ENCODE data around the gene PPP1R16B.
"Not testable (repeated sequence)": the region's sequence is repeated elsewhere in the genome, so short reads cannot be mapped to it uniquely, and the experiment has no call there.

Gene PPP1R16B

DNA sequence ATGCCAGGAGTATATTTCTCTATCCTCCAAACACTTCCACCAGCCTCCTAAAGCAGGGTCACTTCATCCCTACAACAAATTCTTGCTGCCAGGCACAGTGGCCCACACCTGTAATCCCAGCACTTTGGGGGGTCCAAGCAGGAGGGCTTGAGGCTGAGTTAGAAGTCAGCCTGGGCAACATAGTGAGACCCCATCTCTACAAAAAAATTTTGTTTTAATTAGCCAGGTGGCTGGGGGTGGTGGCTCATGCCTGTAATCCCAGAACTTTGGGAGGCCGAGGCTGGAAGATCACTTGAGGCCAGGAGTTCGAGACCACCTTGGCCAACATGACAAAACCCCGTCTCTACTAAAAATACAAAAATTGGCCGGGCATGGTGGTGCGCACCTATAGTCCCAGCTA lies 11.4 kb upstream of the PPP1R16B start:
- not testable (repeated sequence) for DNase-seq

DNA sequence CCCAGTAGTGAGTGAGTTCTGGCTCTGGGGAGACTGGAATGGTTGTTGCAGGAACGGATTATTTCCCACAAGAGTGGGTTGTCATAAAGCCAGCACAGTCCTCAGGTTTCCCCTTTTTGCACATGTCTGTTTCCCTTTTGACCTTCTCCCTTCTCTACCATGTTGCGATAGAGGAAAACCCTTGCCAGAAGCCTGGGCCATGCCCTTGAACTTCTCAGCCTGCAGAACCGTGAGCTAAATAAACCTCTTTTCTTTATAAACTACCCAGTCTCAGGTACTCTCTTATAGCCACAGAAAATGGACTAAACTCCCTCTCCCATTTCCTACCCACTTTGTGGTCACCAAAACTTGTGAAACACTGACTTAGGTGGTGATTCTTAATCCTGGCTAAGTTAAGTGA lies 7.2 kb upstream of the PPP1R16B start:
- no peak for DNase-seq

DNA sequence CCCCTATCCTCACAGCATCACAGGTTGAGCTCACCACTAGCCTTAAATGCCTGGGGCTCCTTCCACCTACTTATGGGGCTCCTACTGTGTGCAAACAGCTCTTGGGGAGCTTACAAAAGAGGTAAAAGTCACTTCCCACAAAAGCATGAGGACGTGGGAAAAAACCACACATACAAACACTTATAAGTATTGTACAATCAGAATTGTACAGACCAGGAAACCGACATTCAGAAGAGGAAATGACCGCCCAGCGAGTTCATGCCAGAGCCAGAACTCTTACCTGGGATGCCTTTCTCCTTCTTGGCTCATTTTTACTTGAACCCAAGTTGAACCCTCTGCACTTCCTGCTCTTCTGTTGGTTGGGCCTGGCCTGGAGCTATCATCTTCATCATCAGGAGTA lies 6.3 kb upstream of the PPP1R16B start:
- no peak for DNase-seq

GRCh38 chr20:38800882-38801281 lies 4.6 kb upstream of the PPP1R16B start:
- no peak for DNase-seq

- DNase-seq: no peak
Observed at GRCh38 chr20:38804221-38804620, 1.3 kb upstream of the PPP1R16B start.

- DNase-seq: no peak
Observed at GRCh38 chr20:38804682-38805501, 605 bp upstream of the PPP1R16B start.

GRCh38 chr20:38805958-38806854 lies 709 bp downstream of the PPP1R16B start:
- no peak for DNase-seq

- no peak for DNase-seq
Observed at GRCh38 chr20:38806855-38807655, 1.6 kb downstream of the PPP1R16B start.

DNA sequence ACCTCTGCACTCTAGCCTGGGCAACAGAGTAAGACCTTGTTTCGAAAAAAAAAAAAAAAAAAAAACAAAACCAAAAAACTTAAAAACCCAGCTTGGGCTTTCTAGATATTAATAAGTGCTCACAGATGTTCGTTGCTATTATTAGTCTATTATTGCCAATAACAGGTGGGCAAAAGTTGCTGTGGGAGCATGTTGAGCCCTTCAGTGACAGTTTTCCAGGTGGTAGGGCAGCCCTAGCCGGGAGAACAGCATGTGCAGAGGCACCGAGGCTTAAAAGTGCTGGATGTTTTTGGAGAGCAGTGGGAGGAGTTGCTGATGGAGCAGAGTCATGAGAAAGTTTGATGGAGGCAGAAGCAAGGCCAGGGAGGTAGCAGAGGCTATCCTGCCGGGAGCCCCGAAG lies 4.4 kb downstream of the PPP1R16B start:
- no peak for DNase-seq

GRCh38 chr20:38810926-38811630 lies 5.6 kb downstream of the PPP1R16B start:
- DNase-seq: no peak

GRCh38 chr20:38811769-38812168 lies 6.3 kb downstream of the PPP1R16B start:
- no peak for DNase-seq

DNA sequence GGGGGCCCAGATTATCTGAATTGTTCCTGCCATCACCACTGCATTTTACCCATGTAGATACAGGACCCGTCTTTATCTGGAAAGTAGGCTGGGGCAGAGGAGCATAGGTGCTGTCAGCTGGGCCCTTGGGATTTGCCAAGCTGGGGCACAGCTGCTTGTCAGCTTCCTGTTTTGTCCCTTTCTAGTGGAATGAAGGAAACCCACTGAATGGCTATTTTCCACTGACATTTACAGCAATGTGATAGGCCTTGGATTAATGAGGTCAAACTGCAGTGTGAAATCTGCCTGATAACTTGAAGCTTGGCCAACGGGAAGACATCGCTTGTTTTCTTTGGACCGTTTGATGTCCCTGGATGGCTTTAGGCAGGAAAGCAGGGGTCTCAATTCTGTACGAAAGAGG lies 6.7 kb downstream of the PPP1R16B start:
- no peak for DNase-seq

- no peak for DNase-seq
Observed at GRCh38 chr20:38812709-38813573, 7.4 kb downstream of the PPP1R16B start.

DNA sequence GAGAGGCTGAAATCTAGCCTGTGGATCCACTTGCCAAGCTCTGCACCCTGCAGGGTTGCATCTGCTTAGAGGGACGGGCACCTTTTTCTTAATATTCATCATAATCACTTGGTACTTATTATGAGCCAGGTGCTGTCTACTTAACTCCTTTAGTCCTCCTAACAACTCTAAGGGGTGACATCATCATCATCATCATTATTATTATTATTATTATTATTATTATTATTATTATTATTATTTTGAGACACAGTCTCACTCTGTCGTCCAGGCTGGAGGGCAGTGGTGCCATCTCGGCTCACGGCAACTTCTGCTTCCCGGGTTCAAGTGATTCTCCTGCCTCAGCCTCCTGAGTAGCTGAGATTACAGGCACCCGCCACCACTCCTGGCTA lies 8.1 kb downstream of the PPP1R16B start:
- DNase-seq: not testable (repeated sequence)

DNA sequence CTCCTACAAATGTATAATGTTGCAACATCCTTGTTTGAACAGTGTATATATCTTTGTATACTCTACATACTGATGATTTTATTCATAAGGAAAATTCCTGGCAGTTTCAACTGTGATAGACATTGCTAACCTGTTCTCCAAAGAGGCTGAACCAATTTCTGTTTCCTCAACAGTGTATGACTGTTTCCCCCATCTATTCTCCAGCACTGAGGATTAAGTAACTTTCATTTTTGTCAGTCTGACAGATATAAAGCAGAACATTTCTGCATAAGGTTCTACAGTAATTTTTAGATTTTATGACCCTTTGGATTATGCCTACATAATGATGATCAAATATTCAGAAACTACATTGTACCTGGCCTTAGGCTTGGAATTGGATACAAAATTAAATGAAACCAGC lies 9.9 kb downstream of the PPP1R16B start:
- DNase-seq: no peak

DNA sequence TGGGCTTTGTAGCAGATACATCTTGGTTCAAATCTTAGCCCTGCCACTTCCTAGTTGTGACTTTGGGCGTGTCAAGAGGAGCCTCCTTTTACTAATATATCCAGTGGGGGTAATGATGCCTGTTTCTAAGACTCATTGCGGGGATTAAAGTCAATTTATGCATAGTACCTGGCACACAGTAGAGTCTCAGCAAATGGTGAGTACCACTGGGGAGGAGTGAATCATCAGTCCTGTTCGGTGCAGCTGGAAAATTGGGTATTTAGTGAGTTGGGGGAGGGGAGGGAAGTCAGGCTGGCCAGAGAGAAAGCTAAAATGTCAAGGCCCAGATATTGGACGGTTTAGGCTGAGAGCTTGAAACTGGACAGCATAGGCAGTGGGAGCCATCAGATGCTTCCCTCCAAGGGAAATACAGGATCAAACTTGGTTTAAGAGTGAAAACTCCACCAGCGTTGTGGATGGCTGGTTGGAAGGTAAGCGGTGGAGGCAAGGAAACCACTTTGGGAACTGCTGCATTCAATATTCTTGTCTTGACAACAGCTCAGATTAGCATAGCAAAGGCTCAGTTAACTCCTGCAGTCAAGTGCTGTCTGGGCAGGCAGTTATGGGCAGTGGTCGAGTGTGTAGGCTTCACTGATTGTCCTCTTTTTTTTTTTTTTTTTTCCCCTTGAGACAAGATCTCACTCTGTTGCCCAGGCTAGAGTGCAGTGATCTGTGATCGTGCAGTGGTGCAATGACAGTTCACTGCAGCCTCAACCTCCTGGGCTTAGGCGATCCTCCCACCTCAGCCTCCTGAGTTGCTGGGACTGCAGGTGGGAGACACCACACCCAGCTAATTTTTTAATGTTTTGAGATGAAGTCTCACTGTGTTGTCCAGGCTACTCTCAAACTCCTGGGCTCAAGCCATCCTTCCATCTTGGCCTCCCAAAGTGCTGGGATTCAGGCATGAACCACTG lies 12.9 kb downstream of the PPP1R16B start:
- no peak for DNase-seq

- no peak for DNase-seq
Observed at GRCh38 chr20:38825571-38825900, 20.0 kb downstream of the PPP1R16B start.

DNA sequence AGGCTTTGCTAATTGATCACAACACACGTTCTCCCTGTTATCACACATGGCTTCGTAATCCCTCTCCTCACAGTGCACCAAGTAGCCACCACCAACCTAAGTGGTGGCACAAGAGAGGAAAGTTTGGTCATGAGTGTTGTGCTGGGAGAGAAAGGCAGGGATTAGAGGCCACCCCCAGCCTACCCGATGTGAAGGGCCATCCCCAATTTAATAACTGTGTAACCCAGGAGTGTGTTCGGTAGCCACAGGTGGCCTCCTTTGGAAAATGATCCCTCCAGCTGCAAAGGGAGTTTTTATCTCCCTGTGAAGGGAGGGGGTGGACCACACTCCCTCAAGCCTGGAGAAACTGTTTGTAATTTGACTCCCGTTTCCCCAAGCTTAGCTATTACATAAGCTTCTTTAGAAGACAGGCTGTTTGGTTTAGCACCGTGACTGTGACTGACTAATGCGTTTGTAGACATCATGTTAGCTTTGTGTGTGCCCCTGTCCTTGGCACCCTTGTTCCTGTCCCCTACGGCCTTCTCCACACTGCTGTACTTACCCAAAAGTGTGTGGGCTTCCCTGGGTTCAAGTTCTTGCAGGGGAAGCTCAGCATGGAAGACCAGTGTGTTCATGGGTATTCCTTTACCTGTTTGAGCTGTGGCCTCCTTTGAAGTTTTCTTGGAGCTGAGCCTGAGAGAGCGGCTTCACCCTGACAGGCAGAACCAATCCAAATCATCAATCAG lies 20.6 kb downstream of the PPP1R16B start:
- DNase-seq: no peak

DNA sequence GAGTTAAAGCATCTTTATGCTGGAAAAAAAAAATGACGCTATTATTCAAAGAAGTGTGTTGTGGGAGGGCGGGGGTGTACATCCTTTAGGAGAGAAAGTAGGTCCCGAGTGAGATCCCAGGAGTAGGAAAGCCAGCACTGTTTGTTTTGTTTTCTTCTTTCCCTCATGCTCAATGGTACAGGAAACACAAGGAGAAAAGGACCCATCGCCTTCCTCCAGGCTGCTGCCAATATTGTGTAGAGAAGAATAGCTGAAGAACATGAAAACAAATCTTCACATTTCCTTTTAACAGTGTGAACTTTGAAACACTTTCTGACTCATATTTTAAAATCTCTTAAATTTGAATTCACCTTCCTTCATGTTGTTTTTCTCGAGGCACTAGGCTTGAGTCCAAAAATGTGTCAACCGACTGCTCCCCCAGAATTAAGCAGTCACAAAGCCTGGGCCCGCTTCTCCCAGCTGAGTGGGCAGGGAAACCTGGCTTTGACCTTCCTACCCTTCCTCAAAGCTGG lies 22.3 kb downstream of the PPP1R16B start:
- no peak for DNase-seq
